Embryonic facial prominence (tissue), 1 donor: Measurements from ENCODE around the gene OBSL1.

Experiments used
- DNase-seq: peaks from one replicate; pipeline ENCODE4 v3.0.0-alpha.2; 2016; ENCODE audit errors: extremely low spot score

The OBSL1 gene

GRCh38 chr2:219531639-219532377 lies 39.5 kb downstream of the OBSL1 start:
- no peak for DNase-seq

- peak; percentile 71 for DNase-seq
These were observed 41.0 kb downstream of the OBSL1 start for GRCh38 chr2:219530048-219530963.

- no peak for DNase-seq
These were observed 43.9 kb downstream of the OBSL1 start for GRCh38 chr2:219527472-219527871.

GRCh38 chr2:219527076-219527394 lies 44.3 kb downstream of the OBSL1 start:
- no peak for DNase-seq

- DNase-seq = no peak
These were observed 44.8 kb downstream of the OBSL1 start for GRCh38 chr2:219526320-219527075.

- DNase-seq = no peak
These were observed 45.7 kb downstream of the OBSL1 start for GRCh38 chr2:219525533-219526232.

- DNase-seq = no peak
These were observed 46.5 kb downstream of the OBSL1 start for GRCh38 chr2:219524817-219525216.

- DNase-seq = no peak
These were observed 48.2 kb downstream of the OBSL1 start for GRCh38 chr2:219523031-219523671.

- DNase-seq = no peak
These were observed 49.0 kb downstream of the OBSL1 start for GRCh38 chr2:219522111-219523030.

GRCh38 chr2:219521066-219521880 lies 50.1 kb downstream of the OBSL1 start:
- DNase-seq = no peak

- no peak for DNase-seq
These were observed 51.3 kb downstream of the OBSL1 start for GRCh38 chr2:219520079-219520478.

- no peak for DNase-seq
These were observed 51.8 kb downstream of the OBSL1 start for GRCh38 chr2:219519526-219519916.

GRCh38 chr2:219517954-219518778 lies 53.2 kb downstream of the OBSL1 start:
- DNase-seq = no peak

- no peak for DNase-seq
These were observed 54.5 kb downstream of the OBSL1 start for GRCh38 chr2:219516888-219517287.

- no peak for DNase-seq
These were observed 55.3 kb downstream of the OBSL1 start for GRCh38 chr2:219515874-219516629.

GRCh38 chr2:219514836-219515235 lies 56.5 kb downstream of the OBSL1 start:
- DNase-seq = no peak

GRCh38 chr2:219514196-219514761 lies 57.1 kb downstream of the OBSL1 start, which contains the start of gene ASIC4:
Gene ASIC4 (plus strand): TSS chr2:219514482. CDS start chr2:219514725, 243 bp downstream.
- no peak for DNase-seq
